MM.1S (cell line): ENCODE measurements around the gene DNAAF1.

Experiments used
- DNase-seq: peaks from one replicate; pipeline ENCODE4 v3.0.0-alpha.2; 2015
- H2AFZ ChIP-seq: fragments of 300-600 bp; sonication (generic); 2 replicates; pipeline ENCODE4 v1.6.0; 2016; ENCODE audit warnings: antibody characterized with exemption, low read length
- H3F3A ChIP-seq: fragments of 300-600 bp; sonication (generic); 2 replicates; pipeline ENCODE4 v1.6.1; 2016; ENCODE audit warnings: mild to moderate bottlenecking, antibody characterized with exemption, low read length, moderate library complexity, mixed read lengths; ENCODE audit not compliant: insufficient read depth
- H3K27ac ChIP-seq: fragments of 300-600 bp; sonication (generic); 2 replicates; pipeline ENCODE4 v1.5.1; 2016; ENCODE audit warnings: mild to moderate bottlenecking, low read length
- H3K27me3 ChIP-seq: fragments of 300-600 bp; sonication (generic); replicated peaks from 2 replicates; pipeline ENCODE4 v1.6.0; 2016; ENCODE audit warnings: low read length; ENCODE audit not compliant: insufficient read depth
- H3K36me3 ChIP-seq: fragments of 300-600 bp; sonication (generic); replicated peaks from 2 replicates; pipeline ENCODE4 v1.6.1; 2016; ENCODE audit warnings: mild to moderate bottlenecking, low read length, mixed read lengths; ENCODE audit not compliant: insufficient read depth
- H3K4me1 ChIP-seq: fragments of 300-600 bp; sonication (generic); 2 replicates; pipeline ENCODE4 v1.6.1; 2016; ENCODE audit warnings: low read length, mixed read lengths
- H3K4me2 ChIP-seq: fragments of 300-600 bp; sonication (generic); 2 replicates; pipeline ENCODE4 v1.6.0; 2016; ENCODE audit warnings: low read depth, low read length
- H3K4me3 ChIP-seq: fragments of 300-600 bp; sonication (generic); 2 replicates; pipeline ENCODE4 v1.5.1; 2016; ENCODE audit warnings: low read length, mixed read lengths
- H3K79me2 ChIP-seq: fragments of 300-600 bp; sonication (generic); 2 replicates; pipeline ENCODE4 v1.6.1; 2016; ENCODE audit warnings: mixed run types, low read length, mixed read lengths
- H3K9ac ChIP-seq: fragments of 300-600 bp; sonication (generic); 2 replicates; pipeline ENCODE4 v1.6.1; 2016; ENCODE audit warnings: low read length, mixed read lengths
- H3K9me2 ChIP-seq: fragments of 300-600 bp; sonication (generic); replicated peaks from 2 replicates; pipeline ENCODE4 v1.6.1; 2016; ENCODE audit warnings: mild to moderate bottlenecking, low read length, mixed read lengths; ENCODE audit not compliant: insufficient read depth
- H3K9me3 ChIP-seq: fragments of 300-600 bp; sonication (generic); replicated peaks from 2 replicates; pipeline ENCODE4 v1.6.1; 2016; ENCODE audit warnings: mild to moderate bottlenecking, low read length, mixed read lengths; ENCODE audit not compliant: insufficient read depth
- H4K20me1 ChIP-seq: fragments of 300-600 bp; sonication (generic); 2 replicates; pipeline ENCODE4 v1.6.1; 2016; ENCODE audit warnings: mild to moderate bottlenecking, low read length, moderate library complexity, mixed read lengths; ENCODE audit not compliant: insufficient read depth
- EZH2 ChIP-seq: fragments of 300-600 bp; sonication (generic); optimal IDR thresholded peaks from 2 replicates; pipeline ENCODE3; 2017; ENCODE audit warnings: low read depth, mild to moderate bottlenecking, antibody characterized with exemption, low read length, mixed read lengths
- EZH2phosphoT487 ChIP-seq: fragments of 300-600 bp; sonication (generic); IDR thresholded peaks from 2 replicates; pipeline ENCODE4 v1.6.1; 2018; ENCODE audit warnings: antibody characterized with exemption, low read length
- TF ChIP-seq, protein P1 (sequence below): fragments of 300-600 bp; sonication (generic); IDR thresholded peaks from 2 replicates; pipeline ENCODE4 v1.5.1; 2016; ENCODE audit warnings: antibody characterized with exemption, low read length, mixed read lengths

The DNAAF1 gene

DNA sequence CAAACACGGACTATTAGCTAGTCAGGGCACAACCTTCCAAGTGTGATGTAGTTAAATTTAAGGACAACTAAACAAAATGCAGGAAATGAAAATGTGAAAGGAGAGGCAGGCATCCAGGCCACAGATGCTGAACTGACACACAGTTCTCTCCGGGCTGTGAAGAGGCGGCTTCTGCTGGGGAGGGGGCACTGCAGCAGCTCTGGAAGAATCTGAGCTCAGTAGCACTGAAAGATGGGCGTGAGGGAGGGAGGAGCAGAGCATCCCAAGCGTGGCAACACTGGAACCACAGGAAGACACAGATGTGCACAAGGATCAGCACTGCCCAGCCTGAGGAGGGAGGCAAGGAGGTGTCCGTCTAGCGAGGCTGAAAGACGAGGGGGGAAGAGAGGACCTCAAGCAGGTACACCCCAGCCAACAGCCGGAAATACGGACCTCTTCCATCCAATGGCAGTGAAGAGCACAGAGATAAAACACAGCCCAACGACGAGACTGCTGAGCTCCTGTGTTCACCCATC, 39.8 kb upstream of the DNAAF1 start:
- H3K9ac ChIP-seq: no peak overlapping the region
- H3K4me2 ChIP-seq: no peak overlapping the region
- TF ChIP-seq EZH2 (no peak), EZH2phosphoT487 (no peak)
- TF ChIP-seq, protein P1, sequence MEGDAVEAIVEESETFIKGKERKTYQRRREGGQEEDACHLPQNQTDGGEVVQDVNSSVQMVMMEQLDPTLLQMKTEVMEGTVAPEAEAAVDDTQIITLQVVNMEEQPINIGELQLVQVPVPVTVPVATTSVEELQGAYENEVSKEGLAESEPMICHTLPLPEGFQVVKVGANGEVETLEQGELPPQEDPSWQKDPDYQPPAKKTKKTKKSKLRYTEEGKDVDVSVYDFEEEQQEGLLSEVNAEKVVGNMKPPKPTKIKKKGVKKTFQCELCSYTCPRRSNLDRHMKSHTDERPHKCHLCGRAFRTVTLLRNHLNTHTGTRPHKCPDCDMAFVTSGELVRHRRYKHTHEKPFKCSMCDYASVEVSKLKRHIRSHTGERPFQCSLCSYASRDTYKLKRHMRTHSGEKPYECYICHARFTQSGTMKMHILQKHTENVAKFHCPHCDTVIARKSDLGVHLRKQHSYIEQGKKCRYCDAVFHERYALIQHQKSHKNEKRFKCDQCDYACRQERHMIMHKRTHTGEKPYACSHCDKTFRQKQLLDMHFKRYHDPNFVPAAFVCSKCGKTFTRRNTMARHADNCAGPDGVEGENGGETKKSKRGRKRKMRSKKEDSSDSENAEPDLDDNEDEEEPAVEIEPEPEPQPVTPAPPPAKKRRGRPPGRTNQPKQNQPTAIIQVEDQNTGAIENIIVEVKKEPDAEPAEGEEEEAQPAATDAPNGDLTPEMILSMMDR: no peak
- peaks cover 19% of the 10 kb centered on the region for H3K4me1 ChIP-seq
- no peak for DNase-seq
- H3K27me3 ChIP-seq: no peaks in the 10 kb centered on the region
- H3K27ac ChIP-seq: no peak overlapping the region
- no peaks in the 10 kb centered on the region for H3K9me2 ChIP-seq
- peaks cover 86% of the 10 kb centered on the region for H3K79me2 ChIP-seq
- H3F3A ChIP-seq: peaks cover 12% of the 10 kb centered on the region
- H3K9me3 ChIP-seq: no peaks in the 10 kb centered on the region
- no peak overlapping the region for H2AFZ ChIP-seq
- H4K20me1 ChIP-seq: no peaks in the 10 kb centered on the region
- no peaks in the 10 kb centered on the region for H3K36me3 ChIP-seq
- no peak overlapping the region for H3K4me3 ChIP-seq

DNA sequence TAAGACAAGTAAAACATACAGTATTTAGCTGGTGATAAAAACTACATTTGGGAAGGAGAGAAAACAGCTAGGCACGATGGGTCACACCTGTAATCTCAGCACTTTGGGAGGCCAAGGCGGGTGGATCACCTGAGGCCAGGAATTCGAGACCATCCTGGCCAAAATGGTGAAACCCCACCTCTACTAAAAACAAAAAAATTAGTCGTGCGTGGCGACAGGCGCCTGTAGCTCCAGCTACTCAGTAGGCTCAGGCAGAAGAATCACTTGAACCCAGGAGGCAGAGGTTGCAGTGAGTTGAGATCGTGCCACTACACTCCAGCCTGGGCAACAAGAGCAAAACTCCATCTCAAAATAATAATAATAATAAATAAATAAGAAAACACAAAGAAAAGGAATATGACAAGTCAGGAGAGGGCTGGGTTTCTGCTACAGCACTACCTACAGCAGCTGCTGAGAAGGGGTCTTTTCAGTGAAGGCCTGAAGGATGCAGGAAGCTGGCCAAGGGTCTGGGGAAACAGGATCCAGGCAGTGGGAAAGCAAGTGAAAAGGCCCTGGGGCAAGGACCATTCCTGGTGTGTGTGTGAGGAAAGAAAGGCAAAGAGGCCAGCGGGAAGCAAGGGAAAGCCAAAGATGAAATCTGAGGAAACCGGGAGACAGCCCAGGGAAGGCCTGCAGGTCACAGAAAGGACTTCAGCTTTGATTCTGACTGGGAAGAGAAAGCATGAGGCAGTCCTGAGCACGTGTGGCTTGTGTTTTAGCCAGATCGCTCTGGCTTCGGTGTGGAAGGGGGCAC, 39.0 kb upstream of the DNAAF1 start:
- Histone ChIP-seq H3K27ac (no peak overlapping the region), H3F3A (peaks cover 19% of the 10 kb centered on the region), H3K4me2 (no peak overlapping the region), H3K36me3 (no peaks in the 10 kb centered on the region), H3K9ac (no peak overlapping the region), H3K79me2 (peaks cover 84% of the 10 kb centered on the region), H3K9me3 (no peaks in the 10 kb centered on the region), H3K27me3 (no peaks in the 10 kb centered on the region), H3K4me1 (peaks cover 26% of the 10 kb centered on the region), H3K9me2 (no peaks in the 10 kb centered on the region), H2AFZ (no peak overlapping the region), H4K20me1 (no peaks in the 10 kb centered on the region), H3K4me3 (no peak overlapping the region)
- no peak for DNase-seq
- TF ChIP-seq, protein P1: no peak
- no peak for TF ChIP-seq EZH2
- no peak for TF ChIP-seq EZH2phosphoT487

DNA sequence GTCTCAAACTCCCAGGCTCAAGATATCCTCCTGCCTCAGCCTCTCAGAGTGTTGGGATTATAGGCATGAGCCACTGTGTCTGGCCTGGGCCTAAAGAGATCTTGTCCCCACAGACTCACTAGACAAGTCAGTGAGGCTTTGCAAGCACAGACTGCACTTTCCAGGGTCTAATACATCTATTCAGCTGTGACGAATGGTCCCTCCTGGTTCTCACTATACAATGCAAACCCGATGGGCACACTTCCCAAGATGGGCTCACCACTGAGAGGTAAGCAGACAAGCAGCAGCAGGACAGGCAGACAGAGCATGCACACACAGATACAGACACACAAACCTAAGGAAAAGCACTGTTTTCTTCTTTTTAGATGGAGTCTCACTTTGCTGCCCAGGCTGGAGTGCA, 37.2 kb upstream of the DNAAF1 start:
- no peaks in the 10 kb centered on the region for H3K9me3 ChIP-seq
- peaks cover 19% of the 10 kb centered on the region for H3F3A ChIP-seq
- TF ChIP-seq, protein P1: no peak
- TF ChIP-seq EZH2phosphoT487 (no peak), EZH2 (no peak)
- no peak overlapping the region for H2AFZ ChIP-seq
- no peaks in the 10 kb centered on the region for H3K36me3 ChIP-seq
- H3K9me2 ChIP-seq: no peaks in the 10 kb centered on the region
- H3K4me1 ChIP-seq: peaks cover 24% of the 10 kb centered on the region
- H4K20me1 ChIP-seq: no peaks in the 10 kb centered on the region
- no peak overlapping the region for H3K27ac ChIP-seq
- no peak overlapping the region for H3K9ac ChIP-seq
- H3K79me2 ChIP-seq: peaks cover 67% of the 10 kb centered on the region
- no peak for DNase-seq
- no peaks in the 10 kb centered on the region for H3K27me3 ChIP-seq
- no peak overlapping the region for H3K4me2 ChIP-seq
- H3K4me3 ChIP-seq: no peak overlapping the region
